Mononuclear cell (primary cell): Measurements from ENCODE around the gene NXN. TPM values are rescaled to one million over a fixed set of nuclear protein-coding genes. Genes with fewer than 3 reads are reported as not detected.
"Not testable (repeated sequence)": the region's sequence is repeated elsewhere in the genome, so short reads cannot be mapped to it uniquely, and the experiment has no call there.

Experiments used
- H3K27me3 ChIP-seq: 2 replicates; pipeline ENCODE4 v1.6.0; 2011; ENCODE audit warnings: low read length, control low read depth; ENCODE audit not compliant: insufficient read depth
- H3K4me1 ChIP-seq: 2 replicates; pipeline ENCODE4 v1.5.1; 2011; ENCODE audit warnings: mild to moderate bottlenecking, low read length, control low read depth; ENCODE audit not compliant: insufficient read depth
- H3K4me3 ChIP-seq: 2 replicates; pipeline ENCODE4 v1.5.1; 2011; ENCODE audit warnings: mild to moderate bottlenecking, low read length, moderate library complexity
- H3K9me3 ChIP-seq: 2 replicates; pipeline ENCODE4 v1.5.1; 2011; ENCODE audit warnings: low read depth, mild to moderate bottlenecking, control low read depth, low read length
- total RNA-seq: library from RNA; depleted of rRNA; stranded (reverse); fragments of >200 nt; gene quantifications from one replicate; pipeline ENCODE4 v1.2.3, GENCODE V29; 2012

Gene NXN
- total RNA-seq, 1 donor: 0.52 TPM

DNA sequence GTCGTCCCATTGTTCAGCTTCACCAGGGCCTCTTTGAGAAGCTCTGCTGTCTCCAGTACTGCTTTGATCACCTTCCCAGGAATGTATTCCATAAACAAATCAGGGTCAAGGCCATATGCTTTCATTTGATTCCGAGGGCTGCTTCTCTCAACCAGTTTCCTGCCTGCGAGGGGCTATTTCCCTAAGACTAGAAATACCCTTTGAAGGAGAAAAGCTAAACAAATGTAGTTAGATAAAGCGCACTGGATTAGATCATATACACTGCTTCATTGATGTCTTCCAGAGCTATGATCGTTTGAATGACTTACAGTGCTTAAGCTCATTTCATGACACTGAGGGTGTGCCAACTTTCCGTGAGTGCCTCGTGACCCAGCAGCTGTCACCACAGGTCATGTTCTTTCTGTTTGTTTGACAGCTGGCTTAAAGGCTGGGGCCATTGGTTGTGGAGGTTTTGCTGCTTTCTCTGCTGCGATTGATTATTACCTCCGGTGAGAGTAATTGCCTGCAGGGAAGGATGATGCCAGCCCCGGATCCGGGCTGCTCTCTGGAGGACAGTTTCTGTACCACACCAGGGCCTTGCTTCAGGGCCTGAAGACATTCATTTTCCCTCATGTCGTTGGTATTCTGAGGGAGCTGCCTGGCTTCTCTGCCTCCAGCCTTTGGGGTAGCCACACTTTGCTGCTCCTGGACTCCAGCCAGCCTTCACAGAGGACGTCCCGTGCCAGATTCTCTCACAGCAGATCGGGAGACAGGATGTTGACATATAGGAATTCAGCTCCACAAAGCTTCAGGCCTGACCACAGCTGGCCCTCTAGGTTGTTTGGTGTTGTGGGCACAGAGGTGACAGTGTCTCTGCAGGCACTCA, 21.3 kb upstream of the NXN start:
- Histone ChIP-seq H3K4me3 (no peak overlapping the region), H3K9me3 (no peaks in the 10 kb centered on the region), H3K27me3 (no peaks in the 10 kb centered on the region), H3K4me1 (peaks cover 22% of the 10 kb centered on the region)

DNA sequence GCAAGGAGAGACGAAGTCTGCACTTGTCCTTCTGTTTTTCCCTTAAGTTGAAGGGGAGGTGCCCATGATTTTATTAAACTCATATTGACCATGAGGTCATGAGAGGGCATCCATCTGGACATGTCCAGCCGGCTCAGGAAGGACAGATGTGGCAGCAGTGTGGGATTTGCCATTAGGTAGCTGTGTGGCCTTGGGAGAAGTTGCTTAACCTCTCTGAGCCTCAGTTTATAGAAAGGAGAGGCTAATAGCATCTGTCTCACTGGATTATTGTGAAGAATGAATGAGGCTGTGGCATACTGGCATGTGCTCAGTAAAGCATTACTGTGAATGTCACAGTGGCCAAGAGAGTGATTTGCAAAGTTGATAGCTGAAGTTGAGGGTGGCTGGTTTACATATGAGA, 18.5 kb upstream of the NXN start:
- no peaks in the 10 kb centered on the region for H3K27me3 ChIP-seq
- peaks cover 15% of the 10 kb centered on the region for H3K9me3 ChIP-seq
- no peak overlapping the region for H3K4me3 ChIP-seq
- peaks cover 22% of the 10 kb centered on the region for H3K4me1 ChIP-seq

DNA sequence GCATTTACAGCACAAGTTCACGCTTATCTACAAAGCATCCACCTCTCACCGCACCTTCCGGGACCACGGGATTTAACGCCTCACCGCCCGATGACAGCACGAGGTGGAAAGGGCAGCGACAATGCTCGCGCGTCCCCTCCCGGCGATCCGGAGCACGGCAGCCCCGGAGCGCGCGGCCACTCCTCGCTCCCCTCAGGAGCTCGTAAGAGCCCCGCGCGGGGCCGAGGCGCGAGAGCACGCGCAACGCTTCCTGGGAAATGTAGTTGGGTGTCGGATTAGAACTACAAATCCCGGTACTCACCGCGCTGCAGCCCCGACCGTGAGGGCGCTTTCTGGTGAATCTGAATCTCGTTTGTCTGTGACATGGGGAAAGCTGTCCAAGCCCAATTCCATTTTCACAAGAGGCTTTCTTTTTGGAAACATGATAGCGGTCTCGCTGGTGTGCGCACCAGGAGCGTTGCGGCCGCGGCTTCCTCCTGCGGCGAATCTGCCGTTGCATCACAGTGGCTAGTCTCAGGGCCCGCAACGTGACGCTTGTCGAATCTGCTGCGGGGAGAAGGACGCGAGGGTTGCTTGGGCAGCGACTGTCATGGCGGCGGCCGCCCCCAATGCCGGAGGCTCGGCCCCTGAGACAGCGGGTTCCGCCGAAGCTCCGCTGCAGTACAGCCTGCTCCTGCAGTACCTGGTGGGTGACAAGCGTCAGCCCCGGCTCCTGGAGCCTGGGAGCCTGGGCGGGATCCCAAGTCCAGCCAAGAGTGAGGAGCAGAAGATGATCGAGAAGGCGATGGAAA, 17.2 kb upstream of the NXN start, which contains the start of gene TIMM22:
TSS of gene TIMM22 (plus strand) at position 576 of the 791 bp plus-strand sequence. CDS start at position 590, 14 bp downstream.
- peak within 1 kb of the TSS; percentile 84 for H3K4me3 ChIP-seq
- peaks cover 17% of the 10 kb centered on the region for H3K9me3 ChIP-seq
- no peaks in the 10 kb centered on the region for H3K27me3 ChIP-seq
- H3K4me1 ChIP-seq: peaks cover 22% of the 10 kb centered on the region

DNA sequence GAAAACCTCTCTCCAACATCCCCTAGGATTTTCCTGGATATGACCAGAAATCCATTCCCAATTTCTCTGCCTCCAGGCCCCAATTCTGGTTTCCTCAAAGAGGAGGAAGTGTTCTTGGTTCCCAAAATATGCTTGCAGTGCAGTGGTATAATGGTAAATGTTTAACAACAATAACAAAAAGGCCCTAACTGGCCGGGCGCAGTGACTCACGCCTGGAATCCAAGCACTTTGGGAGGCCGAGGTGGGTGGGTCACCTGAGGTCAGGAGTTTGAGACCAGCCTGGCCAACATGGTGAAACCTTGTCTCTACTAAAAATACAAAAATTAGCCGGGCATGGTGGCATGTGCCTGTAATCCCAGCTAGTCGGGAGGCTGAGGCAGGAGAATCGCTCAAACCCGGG, 15.7 kb upstream of the NXN start:
- Histone ChIP-seq H3K9me3 (peaks cover 17% of the 10 kb centered on the region), H3K4me1 (peaks cover 22% of the 10 kb centered on the region)
- H3K4me3 ChIP-seq, H3K27me3 ChIP-seq: not testable (repeated sequence)

DNA sequence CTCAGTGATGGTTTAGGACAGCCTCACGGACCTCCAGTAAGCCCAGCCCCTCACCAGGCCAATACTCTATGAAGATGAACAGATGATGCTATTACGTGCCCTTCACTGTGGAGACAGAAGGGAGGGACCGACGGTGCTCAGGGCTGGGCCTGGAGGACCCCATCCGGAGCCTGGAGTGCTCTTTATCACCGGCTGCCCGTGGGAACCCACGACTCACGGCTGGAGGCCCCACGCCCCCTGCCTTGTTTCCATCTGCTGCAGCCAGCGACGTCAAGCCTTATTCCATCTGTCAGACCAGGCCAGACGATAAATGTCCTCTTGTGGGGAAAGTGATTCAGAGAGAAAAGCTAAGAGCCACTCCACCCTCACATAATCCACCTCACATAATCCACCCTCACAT, 13.4 kb upstream of the NXN start:
- peaks cover 12% of the 10 kb centered on the region for H3K4me1 ChIP-seq
- peaks cover 17% of the 10 kb centered on the region for H3K9me3 ChIP-seq
- no peak overlapping the region for H3K4me3 ChIP-seq
- no peaks in the 10 kb centered on the region for H3K27me3 ChIP-seq

DNA sequence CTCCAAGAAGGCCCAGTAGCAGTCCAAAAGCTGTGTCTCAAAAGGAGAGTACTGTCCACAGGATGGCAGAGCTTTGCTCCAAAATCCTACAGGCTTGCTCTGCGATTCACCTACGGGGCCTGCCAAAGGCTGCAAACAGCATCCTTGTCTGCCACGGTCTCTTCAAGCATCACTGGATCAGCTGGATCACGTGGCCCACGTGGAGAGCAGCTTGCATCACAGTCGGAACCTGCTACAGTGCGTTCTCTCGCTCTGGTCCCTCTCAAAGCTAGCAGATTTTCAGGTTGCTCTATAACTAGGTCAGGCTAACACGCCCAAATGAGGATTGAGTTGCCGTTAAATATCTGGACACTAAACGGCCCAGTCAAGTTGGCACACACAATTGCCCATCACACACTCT, 9.0 kb upstream of the NXN start:
- Histone ChIP-seq H3K4me3 (no peak overlapping the region), H3K4me1 (no peaks in the 10 kb centered on the region)

DNA sequence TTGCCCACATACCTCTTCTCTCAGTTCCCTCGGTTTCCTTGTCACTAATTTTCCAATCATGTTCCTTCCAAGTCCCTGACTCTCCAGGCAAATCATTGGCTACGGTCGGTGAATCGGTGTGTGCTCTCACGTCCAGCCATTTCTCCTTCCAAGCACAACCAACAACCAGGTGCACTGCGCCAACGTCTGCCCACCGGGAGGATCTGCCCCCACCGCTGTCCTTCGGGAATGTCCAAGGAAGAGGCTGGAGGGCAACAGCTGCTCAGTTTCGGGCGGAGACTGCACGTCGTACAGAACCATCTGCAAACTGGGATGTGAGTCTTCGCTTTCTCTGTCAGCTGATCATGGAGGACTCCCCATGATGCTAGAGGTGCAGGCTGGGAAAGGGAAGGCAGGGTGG, 8.4 kb upstream of the NXN start:
- peaks cover under 1% of the 10 kb centered on the region for H3K9me3 ChIP-seq
- no peaks in the 10 kb centered on the region for H3K27me3 ChIP-seq
- H3K4me1 ChIP-seq: no peaks in the 10 kb centered on the region
- H3K4me3 ChIP-seq: no peak overlapping the region

More for the DNA sequence above, 9.0 kb upstream of the NXN start:
- Histone ChIP-seq H3K27me3 (no peaks in the 10 kb centered on the region), H3K9me3 (peaks cover 7% of the 10 kb centered on the region)

DNA sequence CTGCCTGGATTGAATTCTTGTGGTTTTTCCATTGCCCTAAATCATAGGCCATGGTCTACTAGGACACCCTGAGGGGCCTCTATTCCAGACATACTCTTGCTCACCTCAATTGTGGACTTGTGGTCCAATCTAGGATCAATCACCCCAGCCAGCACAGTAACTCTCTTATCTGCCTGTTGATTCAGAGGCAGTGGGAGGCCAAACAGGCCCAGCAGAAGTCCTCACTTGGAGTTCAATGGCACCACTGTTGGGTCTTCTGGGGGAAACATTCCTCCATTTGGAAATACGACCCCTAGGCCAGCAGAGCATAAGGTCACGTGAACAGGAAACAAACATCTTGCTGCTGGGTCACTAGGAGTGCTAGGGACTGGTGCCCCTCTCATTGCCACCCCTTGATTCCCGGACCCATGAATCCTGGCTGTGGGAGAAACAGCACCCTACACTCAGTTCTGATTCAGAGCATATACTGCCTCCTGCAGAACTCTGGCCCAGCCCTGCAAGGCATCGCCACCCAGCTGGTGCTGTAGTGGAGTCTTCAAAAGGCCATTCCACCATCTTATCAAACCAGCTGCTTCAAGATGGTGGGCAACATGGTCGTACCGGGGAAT, 6.8 kb upstream of the NXN start:
- no peaks in the 10 kb centered on the region for H3K27me3 ChIP-seq
- no peaks in the 10 kb centered on the region for H3K9me3 ChIP-seq
- H3K4me3 ChIP-seq: no peak overlapping the region
- no peaks in the 10 kb centered on the region for H3K4me1 ChIP-seq

DNA sequence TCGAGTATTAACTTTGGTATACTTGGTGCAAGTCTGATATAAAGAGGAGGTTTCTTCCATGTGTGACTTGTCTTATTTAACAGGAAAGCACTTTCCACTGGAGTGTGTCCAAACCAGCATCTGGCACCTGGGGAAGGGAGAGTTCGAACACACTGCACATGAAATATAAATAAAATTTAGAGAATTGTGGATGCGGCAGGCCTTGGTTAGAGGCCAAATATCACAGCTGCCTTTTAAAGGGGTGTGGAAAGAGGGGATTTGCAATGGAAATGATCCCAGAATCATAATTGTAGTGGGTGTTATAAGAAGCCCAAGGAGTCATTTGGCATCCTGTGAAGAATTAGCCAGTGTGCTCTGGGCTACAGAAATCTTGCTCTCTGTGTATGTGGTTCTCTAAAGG, 4.3 kb upstream of the NXN start:
- Histone ChIP-seq H3K4me1 (peaks cover 11% of the 10 kb centered on the region), H3K27me3 (no peaks in the 10 kb centered on the region), H3K9me3 (no peaks in the 10 kb centered on the region), H3K4me3 (no peak overlapping the region)

DNA sequence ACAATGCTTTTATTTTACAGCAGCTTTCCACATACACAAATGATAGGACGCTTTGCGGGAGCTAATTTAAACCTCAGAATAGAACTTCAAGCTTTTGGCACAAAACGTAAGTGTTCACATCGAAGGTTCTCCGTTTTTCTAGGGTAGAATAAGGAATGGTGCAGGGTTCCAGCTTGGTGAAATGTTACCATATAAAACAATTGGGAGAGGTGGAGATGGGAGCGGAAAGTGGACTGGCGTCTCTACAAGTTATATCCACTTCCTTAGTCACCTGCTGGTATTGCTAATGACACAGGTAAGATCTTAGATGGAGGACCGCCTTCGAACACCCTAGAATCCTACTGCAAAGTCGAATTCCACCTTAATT, 1.7 kb upstream of the NXN start:
- peaks cover 20% of the 10 kb centered on the region for H3K4me1 ChIP-seq
- H3K4me3 ChIP-seq: no peak overlapping the region
- peaks cover 24% of the 10 kb centered on the region for H3K27me3 ChIP-seq
- H3K9me3 ChIP-seq: no peaks in the 10 kb centered on the region

DNA sequence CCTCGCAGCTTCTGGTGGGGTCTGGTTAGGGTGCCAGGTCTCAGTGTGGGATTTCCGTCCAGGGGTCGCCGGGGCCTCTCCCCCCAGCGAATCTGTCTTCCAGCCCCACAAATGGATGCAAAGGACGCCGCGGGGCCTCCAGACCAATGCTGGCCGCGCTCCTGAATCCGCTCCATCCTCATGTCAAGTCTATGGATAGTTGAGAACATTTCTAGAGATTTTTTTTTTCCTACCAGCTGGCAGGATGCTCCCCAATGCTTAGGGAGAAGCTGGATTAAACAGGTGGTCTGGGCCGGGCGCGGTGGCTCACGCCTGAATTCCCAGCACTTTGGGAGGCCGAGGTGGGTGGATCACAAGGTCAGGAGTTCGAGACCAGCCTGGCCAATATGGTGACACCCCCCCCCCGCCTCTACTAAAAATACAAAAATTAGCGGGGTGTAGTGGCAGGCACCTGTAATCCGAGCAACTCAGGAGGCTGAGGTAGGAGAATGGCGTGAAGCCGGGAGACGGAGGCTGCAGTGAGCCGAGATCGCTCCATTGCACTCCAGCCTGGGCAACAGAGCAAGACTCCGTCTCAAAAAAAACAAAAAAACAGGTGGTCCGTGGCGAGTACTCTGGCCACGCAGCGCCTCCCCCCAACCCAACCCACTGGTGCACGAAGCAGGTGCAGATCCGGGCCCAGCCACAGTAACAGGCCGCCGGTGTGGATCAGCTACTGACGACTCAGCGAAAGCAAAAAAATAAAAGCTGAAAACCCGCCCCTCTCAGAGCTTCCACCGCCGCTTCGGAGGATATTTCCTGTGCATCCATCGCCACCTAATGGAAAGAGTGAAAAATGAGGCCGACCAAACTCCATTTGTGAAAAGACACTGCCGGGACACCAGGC, 1.1 kb upstream of the NXN start:
- peaks cover 20% of the 10 kb centered on the region for H3K4me1 ChIP-seq
- no peaks in the 10 kb centered on the region for H3K9me3 ChIP-seq
- H3K4me3 ChIP-seq: peak overlapping the region; percentile 43
- peaks cover 30% of the 10 kb centered on the region for H3K27me3 ChIP-seq

DNA sequence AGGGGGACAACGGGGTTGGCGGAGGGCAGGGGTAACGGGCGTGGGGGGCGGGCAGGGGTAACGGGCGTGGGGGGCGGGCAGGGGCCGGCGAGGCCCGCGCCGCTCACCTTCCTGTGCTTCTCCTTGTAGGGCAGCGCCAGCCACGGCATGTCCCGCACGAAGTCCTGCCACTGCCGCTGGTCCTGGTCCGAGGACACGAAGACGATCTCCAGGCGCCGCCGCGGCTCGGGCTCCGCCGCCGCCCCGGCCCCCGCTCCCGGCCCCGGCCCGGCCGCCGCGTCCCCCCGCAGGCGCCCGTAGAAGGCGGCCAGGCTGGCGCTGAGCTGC, 401 bp downstream of the NXN start:
- Histone ChIP-seq H3K27me3 (peaks cover 38% of the 10 kb centered on the region), H3K9me3 (no peaks in the 10 kb centered on the region), H3K4me3 (no peak overlapping the region), H3K4me1 (peaks cover 20% of the 10 kb centered on the region)

DNA sequence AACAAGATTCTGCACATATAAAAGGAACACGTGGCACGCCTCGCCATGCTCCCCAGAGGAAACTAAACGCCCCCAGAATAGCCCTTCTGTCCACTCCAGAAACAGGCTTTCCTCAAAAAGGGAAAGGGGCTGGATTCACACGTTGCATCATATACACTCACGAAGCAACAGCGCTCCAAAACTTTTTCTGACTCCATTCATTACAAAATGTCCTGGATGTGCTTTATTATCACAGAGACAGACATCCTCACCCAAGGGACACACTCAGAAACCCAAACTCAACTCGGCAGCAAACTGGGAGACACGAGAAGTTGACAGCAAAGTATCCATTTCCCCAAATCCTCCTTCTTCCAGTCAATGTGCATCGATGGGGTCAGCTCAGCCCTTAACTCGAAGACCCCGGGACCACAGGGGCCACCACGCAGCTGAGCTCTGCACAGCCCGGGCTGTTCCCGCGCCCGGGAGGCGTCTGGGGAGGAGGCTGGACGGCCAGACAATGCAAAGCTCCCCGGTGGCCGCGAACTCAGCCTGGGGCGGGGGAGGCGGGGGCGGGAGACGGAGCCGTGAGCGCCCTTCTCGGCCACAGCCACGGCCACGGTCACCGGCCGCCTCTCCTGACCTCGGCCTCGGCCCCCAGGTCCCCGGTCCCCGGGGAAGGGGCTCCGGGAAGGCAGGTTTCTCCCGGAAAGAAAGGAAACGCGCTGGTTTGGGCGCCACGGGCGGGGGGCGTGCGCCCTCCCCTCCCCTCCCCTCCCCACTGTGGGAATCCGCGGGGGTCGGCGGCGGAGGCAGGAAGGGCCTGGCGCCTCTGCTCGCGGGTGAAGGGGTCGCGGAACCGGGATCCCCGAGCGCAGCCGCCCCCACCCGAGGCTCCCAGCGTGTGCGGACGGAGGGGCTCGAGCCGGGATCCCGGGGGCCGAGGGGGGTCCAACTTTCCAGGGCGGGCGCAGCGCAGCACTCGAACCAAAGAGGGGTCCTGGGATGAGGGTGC, 1.2 kb downstream of the NXN start:
- Histone ChIP-seq H3K9me3 (no peaks in the 10 kb centered on the region), H3K4me1 (peaks cover 20% of the 10 kb centered on the region), H3K4me3 (no peak overlapping the region), H3K27me3 (peaks cover 38% of the 10 kb centered on the region)

DNA sequence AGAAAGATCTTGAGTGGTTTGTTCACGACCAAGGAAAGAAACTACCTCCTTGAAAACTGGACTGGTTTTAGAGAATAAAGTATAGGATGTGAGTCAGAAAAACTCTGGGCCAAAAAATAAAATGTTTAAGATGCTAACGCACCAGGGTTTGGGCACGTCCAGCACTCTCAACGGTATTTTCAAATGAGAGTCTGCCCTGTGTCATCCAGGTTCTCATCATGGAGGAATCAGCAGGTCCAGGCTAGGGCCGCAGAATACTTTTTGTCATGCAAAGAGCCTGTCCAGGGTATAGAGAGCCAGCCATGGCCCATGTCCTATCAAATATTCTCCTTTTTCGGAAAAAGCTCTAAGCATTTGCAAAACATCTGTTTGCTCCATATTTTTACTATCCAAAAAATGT, 2.4 kb downstream of the NXN start:
- Histone ChIP-seq H3K27me3 (peaks cover 38% of the 10 kb centered on the region), H3K9me3 (no peaks in the 10 kb centered on the region), H3K4me3 (no peak overlapping the region), H3K4me1 (peaks cover 20% of the 10 kb centered on the region)
